ENCODE data around the gene TMEM242. TPM values are rescaled to one million over a fixed set of nuclear protein-coding genes. Genes with fewer than 3 reads are reported as not detected.

TMEM242 gene
- total RNA-seq, 1 donor from 2014 or later, result 9.7 TPM

DNA sequence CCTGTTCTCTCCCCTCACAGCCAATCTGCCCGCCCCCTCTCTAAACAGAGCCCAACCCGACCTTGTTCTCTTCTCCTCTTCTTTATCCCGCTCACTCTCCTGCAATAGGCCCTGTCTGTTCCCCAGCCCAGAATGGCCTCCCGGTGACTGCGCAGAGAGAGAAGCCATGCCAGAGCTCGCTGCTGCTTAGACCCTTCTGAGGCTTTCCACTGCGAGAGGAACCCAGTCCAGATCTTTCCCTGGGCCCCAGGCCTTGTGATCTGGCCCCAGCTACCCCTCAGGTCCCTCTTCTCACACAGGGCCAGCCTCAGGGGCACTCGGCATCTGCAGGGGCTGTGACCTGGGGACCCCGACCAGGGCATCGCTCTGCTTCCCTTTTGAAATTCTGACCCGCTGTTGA lies 58.1 kb downstream of the TMEM242 start:
- H3K27ac Mint-ChIP-seq (ENCODE audit: unreplicated experiment), result no peak overlapping the region
- peak; percentile 62 for DNase-seq (ENCODE audit: low spot score)
- H3K4me1 Mint-ChIP-seq (ENCODE audit: low read depth), result peaks cover 18% of the 10 kb centered on the region
- H3K27me3 Mint-ChIP-seq (ENCODE audit: low read depth), result peaks cover 2% of the 10 kb centered on the region
- no peaks in the 10 kb centered on the region for H3K9me3 Mint-ChIP-seq (ENCODE audit: low read depth)
- TF ChIP-seq, protein P1, sequence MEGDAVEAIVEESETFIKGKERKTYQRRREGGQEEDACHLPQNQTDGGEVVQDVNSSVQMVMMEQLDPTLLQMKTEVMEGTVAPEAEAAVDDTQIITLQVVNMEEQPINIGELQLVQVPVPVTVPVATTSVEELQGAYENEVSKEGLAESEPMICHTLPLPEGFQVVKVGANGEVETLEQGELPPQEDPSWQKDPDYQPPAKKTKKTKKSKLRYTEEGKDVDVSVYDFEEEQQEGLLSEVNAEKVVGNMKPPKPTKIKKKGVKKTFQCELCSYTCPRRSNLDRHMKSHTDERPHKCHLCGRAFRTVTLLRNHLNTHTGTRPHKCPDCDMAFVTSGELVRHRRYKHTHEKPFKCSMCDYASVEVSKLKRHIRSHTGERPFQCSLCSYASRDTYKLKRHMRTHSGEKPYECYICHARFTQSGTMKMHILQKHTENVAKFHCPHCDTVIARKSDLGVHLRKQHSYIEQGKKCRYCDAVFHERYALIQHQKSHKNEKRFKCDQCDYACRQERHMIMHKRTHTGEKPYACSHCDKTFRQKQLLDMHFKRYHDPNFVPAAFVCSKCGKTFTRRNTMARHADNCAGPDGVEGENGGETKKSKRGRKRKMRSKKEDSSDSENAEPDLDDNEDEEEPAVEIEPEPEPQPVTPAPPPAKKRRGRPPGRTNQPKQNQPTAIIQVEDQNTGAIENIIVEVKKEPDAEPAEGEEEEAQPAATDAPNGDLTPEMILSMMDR (IDR thresholded peaks at IDR 0.05), result no peak
- peaks cover 1% of the 10 kb centered on the region for H3K36me3 Mint-ChIP-seq (ENCODE audit: low read depth)
- H3K4me3 Mint-ChIP-seq (ENCODE audit: unreplicated experiment), result no peak overlapping the region

DNA sequence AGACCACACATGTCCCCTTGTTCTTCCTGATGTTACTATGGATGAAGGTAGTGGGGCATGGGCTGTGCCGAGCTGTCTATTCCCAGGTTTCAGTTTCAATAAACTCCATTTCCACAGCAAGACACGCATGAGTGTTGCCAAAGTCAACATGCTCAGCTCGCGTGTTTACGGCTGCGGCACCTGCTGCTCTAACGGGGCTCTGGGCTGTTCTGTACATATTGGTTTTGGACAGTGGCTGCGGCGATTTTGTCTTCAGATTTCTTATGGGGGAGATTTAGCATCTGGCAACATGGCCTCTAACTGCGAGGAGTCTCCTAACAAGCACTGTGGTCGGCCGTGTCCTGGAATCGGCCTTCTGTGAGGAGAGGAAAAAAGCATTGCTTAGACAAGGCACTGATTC lies 58.6 kb downstream of the TMEM242 start:
- Mint-ChIP-seq H3K27me3 (ENCODE audit: low read depth) (peaks cover 2% of the 10 kb centered on the region), H3K36me3 (ENCODE audit: low read depth) (peaks cover 1% of the 10 kb centered on the region), H3K9me3 (ENCODE audit: low read depth) (no peaks in the 10 kb centered on the region), H3K4me3 (ENCODE audit: unreplicated experiment) (no peak overlapping the region), H3K27ac (ENCODE audit: unreplicated experiment) (no peak overlapping the region), H3K4me1 (ENCODE audit: low read depth) (peaks cover 16% of the 10 kb centered on the region)
- TF ChIP-seq, protein P1 (IDR thresholded peaks at IDR 0.05), result no peak
- DNase-seq (ENCODE audit: low spot score), result peak; percentile 51

DNA sequence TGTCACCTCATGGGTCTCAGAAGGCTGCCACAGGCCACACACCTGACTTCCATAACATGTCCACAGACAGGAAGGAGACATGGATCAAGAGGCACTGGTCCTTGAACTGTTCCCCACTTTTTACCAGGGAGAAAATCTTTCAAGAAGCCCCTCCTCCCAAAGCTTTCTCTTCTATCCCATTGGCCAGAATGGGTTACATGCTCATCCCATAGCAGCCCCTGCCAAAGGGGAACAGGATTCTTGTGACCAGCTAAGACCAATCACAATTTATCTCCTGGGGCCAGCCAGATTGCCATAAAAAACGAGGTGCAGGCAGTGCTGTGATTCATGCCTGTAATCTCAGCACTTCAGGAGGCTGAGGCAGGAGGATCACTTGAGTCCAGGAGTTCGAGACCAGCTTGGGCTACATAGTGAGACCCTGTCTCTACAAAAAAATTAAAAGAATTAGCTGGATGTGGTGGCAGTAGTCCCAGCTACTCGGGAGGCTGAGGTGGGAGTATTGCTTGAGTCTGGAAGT lies 59.4 kb downstream of the TMEM242 start:
- peaks cover 1% of the 10 kb centered on the region for H3K36me3 Mint-ChIP-seq (ENCODE audit: low read depth)
- DNase-seq (ENCODE audit: low spot score), result peak; percentile 32
- no peaks in the 10 kb centered on the region for H3K9me3 Mint-ChIP-seq (ENCODE audit: low read depth)
- H3K27me3 Mint-ChIP-seq (ENCODE audit: low read depth), result peaks cover 2% of the 10 kb centered on the region
- H3K27ac Mint-ChIP-seq (ENCODE audit: unreplicated experiment), result no peak overlapping the region
- no peak overlapping the region for H3K4me3 Mint-ChIP-seq (ENCODE audit: unreplicated experiment)
- TF ChIP-seq, protein P1 (IDR thresholded peaks at IDR 0.05), result no peak
- H3K4me1 Mint-ChIP-seq (ENCODE audit: low read depth), result peaks cover 9% of the 10 kb centered on the region

DNA sequence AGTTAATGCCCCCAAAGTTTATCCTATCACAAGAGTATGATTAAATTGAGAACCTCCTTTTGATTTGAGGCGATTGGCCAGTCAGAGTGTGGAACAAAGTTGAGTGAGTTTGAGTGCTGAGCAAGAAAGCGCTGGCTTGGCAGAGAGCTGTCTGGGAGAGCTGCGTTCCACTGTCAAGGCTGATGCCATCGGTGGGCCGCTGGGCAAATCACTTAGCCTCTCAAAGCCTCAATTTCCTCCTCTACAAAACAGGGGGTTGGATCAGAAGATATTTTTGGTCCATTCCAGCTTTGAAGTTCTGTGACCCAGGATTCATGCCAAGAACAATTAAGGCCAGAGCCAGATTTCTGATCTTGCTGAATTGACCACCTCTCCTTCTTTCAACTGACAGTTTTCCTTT lies 60.2 kb downstream of the TMEM242 start:
- H3K4me3 Mint-ChIP-seq (ENCODE audit: unreplicated experiment), result no peak overlapping the region
- no peaks in the 10 kb centered on the region for H3K9me3 Mint-ChIP-seq (ENCODE audit: low read depth)
- peak; percentile 58 for DNase-seq (ENCODE audit: low spot score)
- peaks cover 4% of the 10 kb centered on the region for H3K4me1 Mint-ChIP-seq (ENCODE audit: low read depth)
- peaks cover 2% of the 10 kb centered on the region for H3K27me3 Mint-ChIP-seq (ENCODE audit: low read depth)
- peaks cover 1% of the 10 kb centered on the region for H3K36me3 Mint-ChIP-seq (ENCODE audit: low read depth)
- H3K27ac Mint-ChIP-seq (ENCODE audit: unreplicated experiment), result no peak overlapping the region
- TF ChIP-seq, protein P1 (IDR thresholded peaks at IDR 0.05), result no peak

DNA sequence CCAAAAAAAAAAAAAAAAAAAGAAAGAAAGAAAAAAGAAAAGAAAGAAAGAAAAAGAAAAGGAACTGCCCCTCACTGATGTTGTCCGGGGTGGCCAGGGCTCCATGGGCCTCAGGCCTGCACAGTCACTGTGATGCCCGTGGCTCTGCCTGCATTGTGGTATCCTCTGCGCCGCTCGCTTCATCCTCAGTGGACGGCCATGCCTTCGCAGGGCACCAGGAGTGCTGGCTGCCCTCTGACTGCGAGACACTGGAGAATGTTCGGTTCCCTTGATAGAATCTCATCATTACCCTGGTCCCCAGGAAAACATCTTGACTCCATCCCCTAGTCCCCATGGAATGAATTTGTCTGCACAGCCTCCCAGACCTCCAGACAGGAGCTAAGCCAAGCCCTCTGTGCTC lies 61.7 kb downstream of the TMEM242 start:
- no peak for DNase-seq (ENCODE audit: low spot score)
- H3K4me3 Mint-ChIP-seq (ENCODE audit: unreplicated experiment), result no peak overlapping the region
- H3K27ac Mint-ChIP-seq (ENCODE audit: unreplicated experiment), result no peak overlapping the region
- H3K9me3 Mint-ChIP-seq (ENCODE audit: low read depth), result no peaks in the 10 kb centered on the region
- H3K4me1 Mint-ChIP-seq (ENCODE audit: low read depth), result peaks cover 4% of the 10 kb centered on the region
- H3K36me3 Mint-ChIP-seq (ENCODE audit: low read depth), result peaks cover 1% of the 10 kb centered on the region
- TF ChIP-seq, protein P1 (IDR thresholded peaks at IDR 0.05), result no peak
- peaks cover 5% of the 10 kb centered on the region for H3K27me3 Mint-ChIP-seq (ENCODE audit: low read depth)
